SU-DHL-6 (cell line): ENCODE results near the gene DDX54.
A peak's percentile ranks its signal among the peaks of the same experiment; 100 is the strongest.
"Not testable (repeated sequence)": the region's sequence is repeated elsewhere in the genome, so short reads cannot be mapped to it uniquely, and the experiment has no call there.

Source experiments
- H2AFZ ChIP-seq: fragments of 200-600 bp; sonication (generic); 2 replicates; pipeline ENCODE4 v1.6.1; 2014; ENCODE audit warnings: low read depth, mild to moderate bottlenecking, moderate library complexity, mixed read lengths, antibody characterized with exemption, low read length; ENCODE audit not compliant: severe bottlenecking
- H3F3A ChIP-seq: fragments of 200-600 bp; shearing (Covaris generic); 2 replicates; pipeline ENCODE4 v1.6.0; 2016; ENCODE audit warnings: antibody characterized with exemption, mild to moderate bottlenecking; ENCODE audit not compliant: insufficient read depth
- H3K27ac ChIP-seq: fragments of 200-600 bp; sonication (generic); 2 replicates; pipeline ENCODE4 v1.5.1; 2016; ENCODE audit warnings: low read depth, mild to moderate bottlenecking, low read length, moderate library complexity, mixed read lengths
- H3K27me3 ChIP-seq: fragments of 200-600 bp; sonication (generic), shearing (Covaris generic); 2 replicates; pipeline ENCODE4 v1.6.0; 2014; ENCODE audit warnings: mild to moderate bottlenecking, low read length
- H3K36me3 ChIP-seq: fragments of 200-600 bp; sonication (generic); 2 replicates; pipeline ENCODE4 v1.6.1; 2014; ENCODE audit warnings: mild to moderate bottlenecking, low read length, mixed read lengths
- H3K4me2 ChIP-seq: fragments of 300-600, 200-600 bp; shearing (Covaris generic), sonication (generic); 2 replicates; pipeline ENCODE4 v1.6.0; 2014; ENCODE audit warnings: low read length, low read depth, mild to moderate bottlenecking; ENCODE audit not compliant: poor library complexity, severe bottlenecking
- H3K4me3 ChIP-seq: fragments of 200-600 bp; sonication (generic); 2 replicates; pipeline ENCODE4 v1.5.1; 2014; ENCODE audit warnings: antibody characterized with exemption, low read length, mild to moderate bottlenecking, mixed read lengths; ENCODE audit not compliant: insufficient read depth, poor library complexity, severe bottlenecking
- H3K79me2 ChIP-seq: fragments of 200-600 bp; sonication (generic); 2 replicates; pipeline ENCODE4 v1.6.1; 2014; ENCODE audit warnings: mild to moderate bottlenecking, low read length, moderate library complexity; ENCODE audit not compliant: insufficient read depth
- H3K9ac ChIP-seq: fragments of 200-600 bp; sonication (generic); 2 replicates; pipeline ENCODE4 v1.7.0; 2014; ENCODE audit warnings: mild to moderate bottlenecking, low read length
- H3K9me2 ChIP-seq: fragments of 200-600 bp; sonication (generic); replicated peaks from 2 replicates; pipeline ENCODE4 v1.6.1; 2014; ENCODE audit warnings: low read length; ENCODE audit not compliant: insufficient read depth
- H3K9me3 ChIP-seq: fragments of 200-600 bp; sonication (generic); 2 replicates; pipeline ENCODE4 v1.6.1; 2014; ENCODE audit warnings: low read length, mixed read lengths; ENCODE audit not compliant: insufficient read depth
- H4K20me1 ChIP-seq: fragments of 200-600 bp; sonication (generic); 2 replicates; pipeline ENCODE4 v1.6.1; 2014; ENCODE audit warnings: low read depth, mild to moderate bottlenecking, antibody characterized with exemption, low read length, moderate library complexity, mixed read lengths
- EZH2phosphoT487 ChIP-seq: fragments of 200-600 bp; sonication (generic), shearing (Covaris generic); conservative IDR thresholded peaks from 2 replicates; pipeline ENCODE4 v1.6.1; 2018; ENCODE audit warnings: mild to moderate bottlenecking, antibody characterized with exemption, low read length, moderate library complexity, mixed read lengths
- TF ChIP-seq, protein P1 (sequence below): fragments of 200-600 bp; sonication (generic); IDR thresholded peaks from one replicate; pipeline ENCODE4 v1.5.1; 2017; ENCODE audit warnings: antibody characterized with exemption, mild to moderate bottlenecking, low read length, moderate library complexity; ENCODE audit not compliant: insufficient read depth, poor library complexity, severe bottlenecking

DDX54 gene

DNA sequence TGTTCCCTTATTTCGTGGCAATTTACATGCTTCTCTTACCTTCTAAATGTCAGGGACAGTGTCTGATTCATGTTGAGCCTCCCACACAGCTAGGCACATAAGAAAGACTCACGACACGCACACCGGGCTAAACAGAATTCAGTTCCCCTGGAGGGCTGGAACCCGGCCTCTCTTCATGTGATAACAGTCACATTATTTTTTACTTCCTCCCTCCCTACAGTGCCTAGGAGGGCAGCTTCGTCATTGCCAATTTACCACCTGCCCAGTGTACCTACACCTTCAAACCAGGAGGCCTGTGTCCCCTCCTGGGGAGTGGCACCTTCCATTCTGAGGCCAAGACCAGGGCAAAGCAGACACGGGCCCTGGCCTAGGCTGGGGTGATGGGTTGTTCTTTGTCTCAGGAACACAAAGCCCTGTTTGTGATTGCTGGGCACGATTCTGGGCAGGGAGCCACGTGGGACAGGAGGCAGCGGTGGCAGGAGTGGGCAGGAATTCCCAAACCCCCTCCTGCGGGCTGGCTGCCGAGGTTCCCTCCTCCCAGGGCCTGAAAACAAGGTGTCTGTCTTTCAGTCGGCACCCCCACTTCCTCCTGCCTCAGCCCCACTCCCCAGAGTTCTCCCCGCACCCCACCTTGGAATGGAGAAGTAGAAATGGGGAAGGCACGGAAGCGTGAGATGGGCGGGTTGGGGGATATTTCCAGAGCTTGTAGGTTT, 42.9 kb downstream of the DDX54 start:
- TF ChIP-seq EZH2phosphoT487: no peak
- TF ChIP-seq, protein P1, sequence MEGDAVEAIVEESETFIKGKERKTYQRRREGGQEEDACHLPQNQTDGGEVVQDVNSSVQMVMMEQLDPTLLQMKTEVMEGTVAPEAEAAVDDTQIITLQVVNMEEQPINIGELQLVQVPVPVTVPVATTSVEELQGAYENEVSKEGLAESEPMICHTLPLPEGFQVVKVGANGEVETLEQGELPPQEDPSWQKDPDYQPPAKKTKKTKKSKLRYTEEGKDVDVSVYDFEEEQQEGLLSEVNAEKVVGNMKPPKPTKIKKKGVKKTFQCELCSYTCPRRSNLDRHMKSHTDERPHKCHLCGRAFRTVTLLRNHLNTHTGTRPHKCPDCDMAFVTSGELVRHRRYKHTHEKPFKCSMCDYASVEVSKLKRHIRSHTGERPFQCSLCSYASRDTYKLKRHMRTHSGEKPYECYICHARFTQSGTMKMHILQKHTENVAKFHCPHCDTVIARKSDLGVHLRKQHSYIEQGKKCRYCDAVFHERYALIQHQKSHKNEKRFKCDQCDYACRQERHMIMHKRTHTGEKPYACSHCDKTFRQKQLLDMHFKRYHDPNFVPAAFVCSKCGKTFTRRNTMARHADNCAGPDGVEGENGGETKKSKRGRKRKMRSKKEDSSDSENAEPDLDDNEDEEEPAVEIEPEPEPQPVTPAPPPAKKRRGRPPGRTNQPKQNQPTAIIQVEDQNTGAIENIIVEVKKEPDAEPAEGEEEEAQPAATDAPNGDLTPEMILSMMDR: no peak
- Histone ChIP-seq H3K4me3 (no peak overlapping the region), H3K36me3 (no peaks in the 10 kb centered on the region), H3K9me3 (no peaks in the 10 kb centered on the region), H3K27me3 (no peaks in the 10 kb centered on the region), H2AFZ (no peak overlapping the region), H3K9ac (no peak overlapping the region), H3F3A (no peaks in the 10 kb centered on the region), H3K27ac (no peak overlapping the region), H3K9me2 (no peaks in the 10 kb centered on the region), H3K4me2 (no peak overlapping the region), H3K79me2 (no peaks in the 10 kb centered on the region), H4K20me1 (no peaks in the 10 kb centered on the region)

DNA sequence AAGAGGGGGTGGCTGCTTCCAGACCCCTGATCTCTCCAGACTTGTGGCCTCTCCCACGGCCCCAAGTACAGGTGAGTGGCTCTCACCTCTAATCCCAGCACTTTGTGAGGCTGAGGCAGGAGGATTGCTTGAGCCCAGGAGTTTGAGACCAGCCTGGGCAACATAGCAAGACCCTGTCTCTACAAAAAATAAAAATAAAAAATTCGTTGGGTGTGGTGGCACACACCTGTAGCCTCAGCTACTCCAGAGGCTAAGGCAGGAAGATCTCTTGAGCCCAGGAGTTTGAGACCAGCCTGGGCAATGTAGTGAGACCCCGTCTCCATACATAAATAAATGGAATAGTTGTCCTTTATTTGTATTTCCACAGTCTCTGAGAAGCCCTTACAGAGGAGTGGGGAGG, 43.6 kb downstream of the DDX54 start:
- not testable (repeated sequence) for H3K27ac ChIP-seq, H3K4me2 ChIP-seq

DNA sequence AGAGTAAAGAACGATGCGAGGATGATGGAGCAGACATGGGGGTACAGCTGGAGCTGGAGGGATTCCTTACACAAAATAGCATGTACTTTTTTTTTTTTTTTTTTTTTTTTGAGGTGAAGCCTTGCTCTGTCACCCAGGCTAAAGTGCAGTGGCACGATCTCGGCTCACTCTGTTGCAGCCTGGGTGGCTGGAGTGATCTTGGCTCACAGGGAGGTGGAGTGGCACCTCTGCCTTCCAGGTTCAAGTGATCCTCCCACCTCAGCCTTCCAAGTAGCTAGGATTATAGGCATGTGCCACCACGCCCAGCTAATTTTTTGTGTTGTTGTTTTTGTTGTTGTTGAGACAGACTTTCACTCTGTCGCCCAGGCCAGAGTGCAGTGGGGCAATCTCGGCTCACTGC, 44.6 kb downstream of the DDX54 start:
- Histone ChIP-seq H3K79me2 (no peaks in the 10 kb centered on the region), H3F3A (peaks cover 8% of the 10 kb centered on the region), H3K9me2 (no peaks in the 10 kb centered on the region), H3K27me3 (no peaks in the 10 kb centered on the region), H3K36me3 (no peaks in the 10 kb centered on the region), H3K9me3 (no peaks in the 10 kb centered on the region), H3K9ac (no peak overlapping the region), H3K27ac (no peak overlapping the region), H4K20me1 (no peaks in the 10 kb centered on the region), H3K4me3 (no peak overlapping the region), H2AFZ (no peak overlapping the region), H3K4me2 (peak overlapping the region; percentile 21)
- TF ChIP-seq, protein P1: no peak
- TF ChIP-seq EZH2phosphoT487: no peak

More for the DNA sequence above, 43.6 kb downstream of the DDX54 start:
- H3F3A ChIP-seq, H3K4me3 ChIP-seq, H2AFZ ChIP-seq, H3K9me3 ChIP-seq, H4K20me1 ChIP-seq, H3K9me2 ChIP-seq, H3K79me2 ChIP-seq, H3K36me3 ChIP-seq, H3K27me3 ChIP-seq, H3K9ac ChIP-seq: not testable (repeated sequence)

GRCh38 chr12:113138826-113139225, 46.5 kb downstream of the DDX54 start:
- TF ChIP-seq, protein P1: no peak
- TF ChIP-seq EZH2phosphoT487: no peak
- Histone ChIP-seq H3F3A (peaks cover 8% of the 10 kb centered on the region), H3K9ac (no peak overlapping the region), H3K27ac (no peak overlapping the region), H3K79me2 (peaks cover 15% of the 10 kb centered on the region), H2AFZ (no peak overlapping the region), H4K20me1 (no peaks in the 10 kb centered on the region), H3K9me3 (no peaks in the 10 kb centered on the region), H3K4me3 (no peak overlapping the region), H3K27me3 (no peaks in the 10 kb centered on the region), H3K9me2 (no peaks in the 10 kb centered on the region), H3K36me3 (no peaks in the 10 kb centered on the region), H3K4me2 (no peak overlapping the region)
